ENCODE measurements around the gene TARM1. TPM values are rescaled to one million over a fixed set of nuclear protein-coding genes. Genes with fewer than 3 reads are reported as not detected.

The TARM1 gene
- polyA plus RNA-seq, 1 donor from 2014 or later: not detected

GRCh38 chr19:54128796-54129616 is 47.8 kb upstream of the TARM1 start:
- no peaks in the 10 kb centered on the region for H3F3A ChIP-seq (ENCODE audit: insufficient read depth, low read length, poor library complexity, severe bottlenecking)
- no peaks in the 10 kb centered on the region for H3K9me3 ChIP-seq (ENCODE audit: low read length)
- H3K9ac ChIP-seq (ENCODE audit: low read length): no peak overlapping the region
- H3K79me2 ChIP-seq (replicated peaks; ENCODE audit: insufficient read depth, low read length): no peaks in the 10 kb centered on the region
- H3K4me2 ChIP-seq (ENCODE audit: low read length): no peak overlapping the region
- no peaks in the 10 kb centered on the region for H4K20me1 ChIP-seq (ENCODE audit: insufficient read depth)
- H3K27ac ChIP-seq (ENCODE audit: low read length): no peak overlapping the region
- no peak overlapping the region for H3K4me3 ChIP-seq (ENCODE audit: low read length)
- no peaks in the 10 kb centered on the region for H3K9me2 ChIP-seq (ENCODE audit: insufficient read depth, low read length)
- H3K36me3 ChIP-seq (ENCODE audit: insufficient read depth, low read length): no peaks in the 10 kb centered on the region
- H2AFZ ChIP-seq (ENCODE audit: low read depth, low read length): no peak overlapping the region
- TF ChIP-seq, protein P1, sequence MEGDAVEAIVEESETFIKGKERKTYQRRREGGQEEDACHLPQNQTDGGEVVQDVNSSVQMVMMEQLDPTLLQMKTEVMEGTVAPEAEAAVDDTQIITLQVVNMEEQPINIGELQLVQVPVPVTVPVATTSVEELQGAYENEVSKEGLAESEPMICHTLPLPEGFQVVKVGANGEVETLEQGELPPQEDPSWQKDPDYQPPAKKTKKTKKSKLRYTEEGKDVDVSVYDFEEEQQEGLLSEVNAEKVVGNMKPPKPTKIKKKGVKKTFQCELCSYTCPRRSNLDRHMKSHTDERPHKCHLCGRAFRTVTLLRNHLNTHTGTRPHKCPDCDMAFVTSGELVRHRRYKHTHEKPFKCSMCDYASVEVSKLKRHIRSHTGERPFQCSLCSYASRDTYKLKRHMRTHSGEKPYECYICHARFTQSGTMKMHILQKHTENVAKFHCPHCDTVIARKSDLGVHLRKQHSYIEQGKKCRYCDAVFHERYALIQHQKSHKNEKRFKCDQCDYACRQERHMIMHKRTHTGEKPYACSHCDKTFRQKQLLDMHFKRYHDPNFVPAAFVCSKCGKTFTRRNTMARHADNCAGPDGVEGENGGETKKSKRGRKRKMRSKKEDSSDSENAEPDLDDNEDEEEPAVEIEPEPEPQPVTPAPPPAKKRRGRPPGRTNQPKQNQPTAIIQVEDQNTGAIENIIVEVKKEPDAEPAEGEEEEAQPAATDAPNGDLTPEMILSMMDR (IDR thresholded peaks at IDR 0.05; ENCODE audit: poor library complexity, severe bottlenecking): no peak
- no peak for TF ChIP-seq EZH2 (IDR thresholded peaks at IDR 0.05; ENCODE audit: borderline replicate concordance, insufficient read depth, low read length, poor library complexity, severe bottlenecking)
- TF ChIP-seq REST (IDR thresholded peaks at IDR 0.05; ENCODE audit: borderline replicate concordance): no peak
- TF ChIP-seq POLR2AphosphoS5 (IDR thresholded peaks at IDR 0.05): no peak
- TF ChIP-seq SMC3 (conservative IDR thresholded peaks at IDR 0.05; ENCODE audit: poor library complexity): no peak
- no peak for TF ChIP-seq EP300 (conservative IDR thresholded peaks at IDR 0.05; ENCODE audit: poor library complexity, severe bottlenecking)
- no peak for TF ChIP-seq MXI1 (conservative IDR thresholded peaks at IDR 0.05; ENCODE audit: poor library complexity, severe bottlenecking)
- no peak for TF ChIP-seq TAF1 (IDR thresholded peaks at IDR 0.05; ENCODE audit: low read depth)
- no peak for TF ChIP-seq RAD21 (conservative IDR thresholded peaks at IDR 0.05)
- H3K27me3 ChIP-seq (ENCODE audit: insufficient read depth, low read depth, low read length): no peaks in the 10 kb centered on the region

DNA sequence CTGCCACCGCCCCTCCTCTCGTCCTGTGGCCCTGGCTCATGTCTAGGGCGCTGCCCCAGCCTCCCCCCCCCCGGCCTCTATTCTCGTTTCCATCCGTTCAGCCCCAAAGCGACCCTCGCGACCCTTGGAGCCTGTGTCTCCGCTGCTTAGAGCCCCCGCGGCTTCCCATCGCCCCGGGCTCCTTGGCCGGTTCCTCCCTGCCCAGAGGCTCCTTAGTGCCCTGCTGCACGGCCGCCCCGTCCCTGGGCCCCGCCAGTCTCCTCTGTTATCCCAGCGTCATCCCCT is 47.2 kb upstream of the TARM1 start:
- H3K36me3 ChIP-seq (ENCODE audit: insufficient read depth, low read length): no peaks in the 10 kb centered on the region
- no peaks in the 10 kb centered on the region for H3F3A ChIP-seq (ENCODE audit: insufficient read depth, low read length, poor library complexity, severe bottlenecking)
- H3K9me3 ChIP-seq (ENCODE audit: low read length): no peaks in the 10 kb centered on the region
- TF ChIP-seq EP300 (conservative IDR thresholded peaks at IDR 0.05; ENCODE audit: poor library complexity, severe bottlenecking): no peak
- no peak for TF ChIP-seq EZH2 (IDR thresholded peaks at IDR 0.05; ENCODE audit: borderline replicate concordance, insufficient read depth, low read length, poor library complexity, severe bottlenecking)
- TF ChIP-seq MXI1 (conservative IDR thresholded peaks at IDR 0.05; ENCODE audit: poor library complexity, severe bottlenecking): no peak
- no peak for TF ChIP-seq POLR2AphosphoS5 (IDR thresholded peaks at IDR 0.05)
- TF ChIP-seq SMC3 (conservative IDR thresholded peaks at IDR 0.05; ENCODE audit: poor library complexity): no peak
- no peaks in the 10 kb centered on the region for H3K79me2 ChIP-seq (replicated peaks; ENCODE audit: insufficient read depth, low read length)
- no peak overlapping the region for H3K4me3 ChIP-seq (ENCODE audit: low read length)
- H3K4me2 ChIP-seq (ENCODE audit: low read length): no peak overlapping the region
- H3K9me2 ChIP-seq (ENCODE audit: insufficient read depth, low read length): no peaks in the 10 kb centered on the region
- H3K27me3 ChIP-seq (ENCODE audit: insufficient read depth, low read depth, low read length): no peaks in the 10 kb centered on the region
- H2AFZ ChIP-seq (ENCODE audit: low read depth, low read length): no peak overlapping the region
- no peaks in the 10 kb centered on the region for H4K20me1 ChIP-seq (ENCODE audit: insufficient read depth)
- no peak overlapping the region for H3K27ac ChIP-seq (ENCODE audit: low read length)
- H3K9ac ChIP-seq (ENCODE audit: low read length): no peak overlapping the region
